HepG2 (cell line): ENCODE data around the gene CLDN5. TPM values are rescaled to one million over a fixed set of nuclear protein-coding genes. Genes with fewer than 3 reads are reported as not detected.

ENCODE experiments used
- ATAC-seq: fragments of 200-7000 bp; cut with Tn5 transposase; 3 replicates; pipeline ENCODE4 v1.9.1; 2020; ENCODE audit warnings: mild to moderate bottlenecking, moderate library complexity
- BruUV-seq: library from RNA; stranded (reverse); fragments of 400-500 nt; replicated peaks from 2 replicates; lab custom pipeline; 2021; lab: Mats Ljungman, UMichigan
- CTCF ChIA-PET: fragments of 300-600 bp; formaldehyde crosslinking; extraction: SDS; loops from one replicate; lab custom pipeline; 2021; ENCODE audit warnings: low total read pairs, inconsistent platforms, low intra/inter-chr PET ratio; lab: Yijun Ruan, JAX
- POLR2A ChIA-PET: fragments of 350-600 bp; sonication (Branson Sonifier 250); formaldehyde crosslinking; loops from one replicate; lab custom pipeline; 2020; ENCODE audit warnings: antibody characterized with exemption, inconsistent platforms; lab: Yijun Ruan, JAX
- DNase-seq: peaks from one replicate; pipeline ENCODE4 v3.0.0-alpha.2; 2015; ENCODE audit warnings: low spot score
- FAIRE-seq: peaks from 3 replicates; lab custom pipeline; 2011; peaks lifted over from hg19 to GRCh38; lab: Jason Lieb, UNC
- H2AFZ ChIP-seq: one replicate; pipeline ENCODE4 v1.6.1; 2011; ENCODE audit warnings: low read length, inconsistent platforms
- H3K27ac ChIP-seq: fragments of 300-600 bp; 3 replicates; pipeline ENCODE4 v1.8.0; 2011; ENCODE audit warnings: mixed run types, mild to moderate bottlenecking, mixed read lengths, low read length, inconsistent platforms; ENCODE audit not compliant: insufficient read depth; ENCODE audit errors: extremely low read length
- H3K27me3 ChIP-seq, 2 experiments: fragments of 200-600 bp in 1 of 2; 2 replicates in 1 of 2; 3 replicates in 1 of 2; pipeline versions ENCODE4 v1.6.0 to v1.8.0; 2011; ENCODE audit warnings: low read length in 2 of 2, mild to moderate bottlenecking in 2 of 2, moderate library complexity in 2 of 2, inconsistent platforms in 1 of 2; ENCODE audit not compliant: insufficient read depth in 2 of 2, control insufficient read depth in 1 of 2
- H3K36me3 ChIP-seq, 2 experiments: fragments of 200-600 bp in 1 of 2; replicated peaks in 1 of 2; 2 replicates in 1 of 2; 3 replicates in 1 of 2; pipeline versions ENCODE4 v1.5.1 to v1.8.0; 2011; ENCODE audit warnings: low read length in 2 of 2, inconsistent platforms in 1 of 2; ENCODE audit not compliant: insufficient read depth in 2 of 2, control insufficient read depth in 1 of 2
- H3K4me1 ChIP-seq: 2 replicates; pipeline ENCODE4 v1.5.1; 2012; ENCODE audit warnings: low read length, inconsistent platforms; ENCODE audit not compliant: insufficient read depth
- H3K4me2 ChIP-seq: 2 replicates; pipeline ENCODE4 v1.6.0; 2011; ENCODE audit warnings: low read depth, low read length, inconsistent platforms
- H3K4me3 ChIP-seq, 3 experiments: fragments of 200-600 bp in 1 of 3; sonication (generic), shearing (Covaris generic) in 1 of 3; replicated peaks in 1 of 3; 2 replicates each; pipeline ENCODE4 v1.5.1; 2011 to 2016; ENCODE audit warnings: low read length in 3 of 3, inconsistent platforms in 2 of 3, low read depth in 2 of 3, mild to moderate bottlenecking in 2 of 3, control low read depth in 1 of 3, mixed read lengths in 1 of 3; ENCODE audit not compliant: insufficient read depth in 1 of 3
- H3K79me2 ChIP-seq: one replicate; pipeline ENCODE4 v1.6.1; 2011; ENCODE audit warnings: low read length, inconsistent platforms; ENCODE audit not compliant: insufficient read depth
- H3K9ac ChIP-seq: 2 replicates; pipeline ENCODE4 v1.6.0; 2011; ENCODE audit warnings: mild to moderate bottlenecking, low read depth, low read length, inconsistent platforms; ENCODE audit not compliant: insufficient read depth
- H3K9me3 ChIP-seq: 2 replicates; pipeline ENCODE4 v1.5.1; 2012; ENCODE audit warnings: mild to moderate bottlenecking, low read length
- H4K20me1 ChIP-seq: 2 replicates; pipeline ENCODE4 v1.6.0; 2011; ENCODE audit warnings: inconsistent platforms, mild to moderate bottlenecking, low read length, moderate library complexity; ENCODE audit not compliant: insufficient read depth
- GABPA ChIP-seq, 2 experiments: IDR thresholded peaks; 2 replicates each; pipeline ENCODE4 v1.6.1; 2011 to 2016; ENCODE audit warnings: low read depth in 2 of 2, low read length in 1 of 2, missing biosample characterization in 1 of 2, missing genetic modification characterization in 1 of 2
- HNRNPL ChIP-seq: fragments of 200-400 bp; formaldehyde crosslinking; IDR thresholded peaks from 2 replicates; pipeline ENCODE4 v1.6.1; 2017; ENCODE audit warnings: mild to moderate bottlenecking, low read depth, low read length
- HOXA5 ChIP-seq: sonication (generic); formaldehyde crosslinking; IDR thresholded peaks from 2 replicates; pipeline ENCODE4 v1.4.0; 2020; ENCODE audit warnings: missing genetic modification reagents
- ISX ChIP-seq: sonication (generic); formaldehyde crosslinking; conservative IDR thresholded peaks from 2 replicates; pipeline ENCODE4 v1.5.0; 2020; ENCODE audit warnings: missing genetic modification reagents
- SALL1 ChIP-seq: sonication (generic); formaldehyde crosslinking; IDR thresholded peaks from 2 replicates; pipeline ENCODE4 v1.8.0; 2022; ENCODE audit warnings: mild to moderate bottlenecking, missing genetic modification reagents
- ZFP36L1 ChIP-seq: sonication (generic); formaldehyde crosslinking; IDR thresholded peaks from 2 replicates; pipeline ENCODE4 v1.8.0; 2022; ENCODE audit warnings: mild to moderate bottlenecking, missing genetic modification reagents, moderate library complexity
- ZFP62 ChIP-seq: sonication (generic); formaldehyde crosslinking; IDR thresholded peaks from 2 replicates; pipeline ENCODE4 v1.4.0; 2020; ENCODE audit warnings: missing genetic modification reagents
- ZNF17 ChIP-seq: sonication (generic); formaldehyde crosslinking; IDR thresholded peaks from 2 replicates; pipeline ENCODE4 v1.5.0; 2020; ENCODE audit warnings: mild to moderate bottlenecking, missing genetic modification reagents
- ZNF570 ChIP-seq: sonication (generic); formaldehyde crosslinking; IDR thresholded peaks from 2 replicates; pipeline ENCODE4 v1.4.0; 2020; ENCODE audit warnings: mild to moderate bottlenecking, missing genetic modification reagents, borderline replicate concordance
- ZNF709 ChIP-seq: sonication (generic); formaldehyde crosslinking; IDR thresholded peaks from 2 replicates; pipeline ENCODE4 v1.5.0; 2020; ENCODE audit warnings: mild to moderate bottlenecking, missing genetic modification reagents
- ZNF773 ChIP-seq: sonication (generic); formaldehyde crosslinking; IDR thresholded peaks from 2 replicates; pipeline ENCODE4 v1.4.0; 2020; ENCODE audit warnings: missing genetic modification reagents, borderline replicate concordance
- ZNF780A ChIP-seq: sonication (generic); formaldehyde crosslinking; IDR thresholded peaks from 2 replicates; pipeline ENCODE4 v1.8.0; 2022; ENCODE audit warnings: mild to moderate bottlenecking, missing genetic modification reagents, moderate library complexity
- WGBS: methylation state at CpG from one replicate; pipeline ENCODE4 v1.1.6; 2017; ENCODE audit warnings: low lambda C conversion rate; 5-methylcytosine and 5-hydroxymethylcytosine counted together
- in situ Hi-C: cut with HindIII; loops from 2 replicates; pipeline ENCODE4 v1.10.0; 2017; ENCODE audit warnings: low pct_unique_long_range_greater_than_20kb; ENCODE audit not compliant: extremely low pct_ligation_motif_present
- intact Hi-C: fragments of 100-400 bp; cut with micrococcal nuclease; formaldehyde crosslinking; loops from one replicate; pipeline ENCODE4 v1.10.0; 2022; ENCODE audit not compliant: unreplicated experiment
- polyA plus RNA-seq, 8 experiments: library from polyadenylated mRNA; depleted of rRNA in 3 of 8; stranded (reverse) in 7 of 8; unstranded in 1 of 8; fragments of >200 nt; fragmentation: Illumina TruSeq in 4 of 8; extraction: Trizol in 4 of 8; gene quantifications; 2 replicates each; pipeline versions ENCODE4 v1.2.1 to v1.2.3, GENCODE V29; 2011 to 2016; ENCODE audit warnings: low read depth in 4 of 8, missing spikeins in 1 of 8, mixed read lengths in 1 of 8; ENCODE audit not compliant: insufficient read depth in 1 of 8
- total RNA-seq, 5 experiments: library from RNA; depleted of rRNA; stranded (reverse); fragments of >200 nt; fragmentation: Illumina TruSeq; extraction: Trizol; gene quantifications; 2 replicates each; pipeline ENCODE4 v1.2.3, GENCODE V29; 2016; ENCODE audit warnings: low read depth in 1 of 5
- TF ChIP-seq, protein P1 (sequence below): sonication (generic); formaldehyde crosslinking; conservative IDR thresholded peaks from 2 replicates; pipeline ENCODE4 v1.8.0; 2022; ENCODE audit warnings: low read depth, missing genetic modification reagents

Gene CLDN5
- total and polyA plus RNA-seq, 2 of the 13 experiments (the other 11 are each of a cell fraction or from before 2014, with no cell fraction given), result not detected

DNA sequence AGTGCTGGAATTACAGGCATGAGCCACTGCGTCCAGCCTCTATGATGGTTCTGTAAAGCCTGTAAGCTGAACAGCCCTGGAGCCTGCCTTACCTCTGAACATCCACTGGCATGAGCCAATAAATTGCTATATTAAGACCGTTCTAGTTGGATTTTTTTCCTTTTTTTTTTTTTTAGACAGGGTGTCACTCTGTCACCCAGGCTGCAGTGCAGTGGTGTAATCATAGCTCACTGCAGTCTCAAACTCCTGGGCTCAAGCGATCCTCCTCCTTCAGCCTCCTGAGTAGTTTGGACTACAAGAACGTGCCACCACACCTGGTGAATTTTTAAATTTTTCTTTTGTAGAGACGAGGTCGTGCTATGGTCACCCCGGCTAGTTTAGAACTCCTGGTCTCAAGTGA, 26.2 kb upstream of the CLDN5 start (continued):
- TF ChIP-seq ZFP36L1 (no peak), ZFP62 (CRISPR knock-in tag) (no peak), ZNF17 (CRISPR knock-in tag) (no peak), HNRNPL (no peak), ISX (CRISPR knock-in tag) (no peak)

DNA sequence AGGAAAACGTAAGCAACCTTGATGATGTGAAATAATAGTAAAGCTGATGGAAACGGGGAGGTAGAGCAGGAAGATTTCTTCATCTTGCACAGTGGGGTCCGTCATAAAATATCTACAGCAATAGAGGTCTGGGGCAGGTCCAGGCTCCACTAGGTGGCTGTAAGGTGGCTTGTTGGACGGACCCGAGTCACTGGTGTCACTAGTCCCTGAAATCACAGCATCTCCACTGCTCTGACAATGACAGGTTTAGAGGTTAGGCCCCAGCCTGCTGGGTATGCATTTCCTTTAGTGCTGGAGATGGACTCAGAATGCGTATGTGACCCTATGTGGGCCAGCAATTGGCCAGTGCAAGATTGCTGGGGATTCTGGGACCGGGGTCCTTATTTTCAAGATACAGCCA, 25.2 kb upstream of the CLDN5 start:
- Histone ChIP-seq H3K9ac (no peak overlapping the region), H4K20me1 (no peaks in the 10 kb centered on the region), H2AFZ (no peak overlapping the region), H3K4me3 (no peak overlapping the region), H3K4me1 (peaks cover 15% of the 10 kb centered on the region), H3K9me3 (no peaks in the 10 kb centered on the region), H3K36me3 (no peaks in the 10 kb centered on the region), H3K27ac (no peak overlapping the region), H3K27me3 (peaks cover 1 to 11% of the 10 kb centered on the region in 2 experiments; a peak in 2 of 5 replicates), H3K79me2 (no peaks in the 10 kb centered on the region), H3K4me2 (no peak overlapping the region)
- ChIA-PET CTCF (no interaction called here), POLR2A (no interaction called here)
- 39% methylated on average over 5 of the region's 7 CpGs for WGBS
- DNase-seq (no peak), FAIRE-seq (no peak), ATAC-seq (no peak)
- intact Hi-C loops (no loop called here), in situ Hi-C loops (loop anchor here (10.0 kb wide), 1 partner anchor 65 kb away; no protein-coding TSS in a partner anchor)
- BruUV-seq, result no TSS peak
- TF ChIP-seq GABPA (IDR thresholded peaks at IDR 0.05; ENCODE audit: low read depth, low read length), result no peak
- TF ChIP-seq GABPA (CRISPR knock-in tag; IDR thresholded peaks at IDR 0.05; ENCODE audit: low read depth), result no peak
- TF ChIP-seq ZNF709 (CRISPR knock-in tag), result no peak
- TF ChIP-seq ZNF780A (CRISPR knock-in tag), result no peak
- TF ChIP-seq ZNF773 (CRISPR knock-in tag), result no peak
- TF ChIP-seq, protein P1, sequence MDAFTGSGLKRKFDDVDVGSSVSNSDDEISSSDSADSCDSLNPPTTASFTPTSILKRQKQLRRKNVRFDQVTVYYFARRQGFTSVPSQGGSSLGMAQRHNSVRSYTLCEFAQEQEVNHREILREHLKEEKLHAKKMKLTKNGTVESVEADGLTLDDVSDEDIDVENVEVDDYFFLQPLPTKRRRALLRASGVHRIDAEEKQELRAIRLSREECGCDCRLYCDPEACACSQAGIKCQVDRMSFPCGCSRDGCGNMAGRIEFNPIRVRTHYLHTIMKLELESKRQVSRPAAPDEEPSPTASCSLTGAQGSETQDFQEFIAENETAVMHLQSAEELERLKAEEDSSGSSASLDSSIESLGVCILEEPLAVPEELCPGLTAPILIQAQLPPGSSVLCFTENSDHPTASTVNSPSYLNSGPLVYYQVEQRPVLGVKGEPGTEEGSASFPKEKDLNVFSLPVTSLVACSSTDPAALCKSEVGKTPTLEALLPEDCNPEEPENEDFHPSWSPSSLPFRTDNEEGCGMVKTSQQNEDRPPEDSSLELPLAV (CRISPR knock-in tag), result no peak
- no peak for TF ChIP-seq ZNF570
- no peak for TF ChIP-seq HOXA5 (CRISPR knock-in tag)
- TF ChIP-seq SALL1 (CRISPR knock-in tag), result no peak
